Right renal cortex interstitium (tissue), 3 donors: Measurements from ENCODE around the gene TRMT6. TPM values are rescaled to one million over a fixed set of nuclear protein-coding genes. Genes with fewer than 3 reads are reported as not detected.

Experiments
- DNase-seq, 3 donors: peaks; one replicate each; pipeline ENCODE4 v3.0.0-alpha.2; 2013; ENCODE audit warnings: low read depth in 3 of 3, low spot score in 2 of 3
- polyA plus RNA-seq, 3 donors: library from polyadenylated mRNA; unstranded; fragments of 120-200 nt; gene quantifications; one replicate each; pipeline ENCODE4 v1.2.1, GENCODE V29; 2013; ENCODE audit not compliant: insufficient read length in 3 of 3

Gene TRMT6
- polyA plus RNA-seq, 3 donors = 18.8 to 22.0 (median 21.1) TPM

- no peak for DNase-seq
These were observed 426 bp downstream of the TRMT6 start for GRCh38 chr20:5949943-5950270.

DNA sequence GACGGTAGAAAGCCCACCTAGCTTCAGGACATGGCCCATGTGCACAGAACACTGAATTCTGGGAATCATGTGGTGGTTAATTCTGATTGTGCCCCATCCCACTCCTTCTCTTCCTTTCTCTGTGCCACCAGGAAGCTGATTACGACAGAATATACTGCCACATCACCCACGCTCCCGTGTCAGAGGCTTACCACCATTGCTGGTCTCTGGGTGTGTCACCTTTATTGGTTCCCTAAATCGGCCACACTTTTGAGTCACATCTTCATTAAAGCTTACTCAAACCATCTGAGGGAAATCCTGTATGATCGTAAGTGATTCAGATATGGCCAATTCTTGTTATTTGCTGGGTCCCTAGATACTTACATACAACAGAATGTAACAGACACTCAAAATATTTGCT lies 3.1 kb downstream of the TRMT6 start:
- no peak for DNase-seq

DNA sequence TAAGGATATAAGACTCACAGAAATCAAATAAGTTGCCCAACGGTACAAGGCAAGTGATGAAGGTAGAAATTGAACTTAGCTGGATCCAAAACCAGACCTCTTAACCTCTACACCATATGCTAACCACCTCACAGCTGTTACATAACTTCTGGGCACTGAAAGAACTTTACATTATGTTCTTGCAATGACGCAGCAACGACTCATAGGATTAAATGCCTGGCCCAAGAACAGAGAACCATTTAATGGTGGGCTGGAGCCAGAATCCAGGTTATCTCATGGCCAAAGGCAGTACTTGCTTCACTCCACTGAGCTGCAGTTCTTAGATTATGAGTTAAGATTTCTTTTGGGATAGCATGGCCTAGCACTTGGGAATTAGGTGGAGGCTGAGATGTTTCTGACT lies 4.4 kb downstream of the TRMT6 start:
- no peak for DNase-seq

GRCh38 chr20:5938456-5939029 lies 11.8 kb downstream of the TRMT6 start:
- no peak for DNase-seq

GRCh38 chr20:5936238-5936637 lies 14.1 kb downstream of the TRMT6 start:
- DNase-seq = no peak

DNA sequence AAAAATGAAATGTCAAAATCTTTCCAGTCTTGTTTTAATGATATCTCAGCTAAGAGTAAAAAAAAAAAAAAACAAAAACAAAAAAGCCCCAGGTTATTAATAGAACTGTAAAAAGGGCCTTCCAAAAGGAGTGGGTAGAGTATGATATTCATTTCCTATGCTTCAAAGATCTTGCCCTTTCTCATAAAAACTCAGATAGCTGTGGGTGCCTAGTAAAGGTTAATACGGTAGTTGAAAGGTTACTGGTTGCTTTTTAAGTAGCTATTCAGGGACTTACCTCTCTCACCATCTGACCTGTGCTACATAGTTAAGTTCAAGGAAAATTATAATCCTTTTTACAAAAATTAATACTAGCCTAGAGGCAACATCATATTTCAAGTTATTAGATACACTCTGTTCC lies 14.9 kb downstream of the TRMT6 start:
- DNase-seq = no peak

DNA sequence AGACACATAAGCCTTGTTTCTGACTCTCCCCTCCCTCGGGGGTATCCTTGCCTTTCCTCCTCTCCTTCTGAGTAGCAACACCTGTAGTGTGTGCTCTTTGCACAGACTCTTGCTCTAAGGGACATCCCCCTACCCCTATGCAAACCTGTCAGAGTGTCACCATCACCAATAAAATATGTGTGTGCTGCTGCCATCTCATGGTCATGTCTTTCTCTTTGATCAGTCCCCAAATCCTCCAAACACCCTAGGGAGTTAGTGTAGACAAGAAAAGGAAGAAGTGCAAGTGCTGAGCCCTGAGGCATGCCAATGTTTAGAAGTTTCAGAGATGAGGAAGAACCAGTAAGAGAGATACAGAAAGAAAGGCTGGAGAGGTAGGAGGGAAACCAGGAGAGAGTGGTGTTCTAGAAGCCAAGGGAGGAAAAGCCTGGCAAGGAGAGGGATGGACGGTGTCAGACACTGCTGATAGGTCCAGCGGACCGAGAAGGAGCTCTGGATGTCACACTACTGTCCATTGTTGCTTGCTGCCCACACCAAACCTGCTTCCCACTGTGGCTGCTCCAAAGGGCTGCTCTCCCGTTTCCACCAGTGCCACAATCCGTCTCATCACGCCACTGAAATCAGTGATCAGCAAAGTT lies 16.4 kb downstream of the TRMT6 start:
- no peak for DNase-seq

DNA sequence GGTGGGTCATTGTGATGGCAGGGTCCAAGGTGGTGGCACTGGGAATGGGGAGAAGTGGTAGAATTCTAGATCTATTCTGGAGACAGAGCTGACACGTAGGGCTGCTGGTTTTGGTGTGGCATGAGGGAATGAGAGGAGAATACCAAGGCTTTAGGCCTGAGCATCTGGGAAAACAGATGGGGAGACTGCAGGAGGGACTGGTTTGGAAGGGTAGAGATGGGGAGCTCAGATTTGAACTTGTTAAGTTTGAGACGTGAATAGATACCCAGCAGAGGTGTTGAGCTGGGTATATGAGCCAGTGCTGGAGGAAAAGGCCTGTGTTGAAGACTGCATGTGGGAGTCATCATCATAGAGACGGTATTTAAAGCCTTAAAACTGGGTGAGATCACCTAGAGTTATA lies 17.5 kb downstream of the TRMT6 start:
- DNase-seq = no peak

DNA sequence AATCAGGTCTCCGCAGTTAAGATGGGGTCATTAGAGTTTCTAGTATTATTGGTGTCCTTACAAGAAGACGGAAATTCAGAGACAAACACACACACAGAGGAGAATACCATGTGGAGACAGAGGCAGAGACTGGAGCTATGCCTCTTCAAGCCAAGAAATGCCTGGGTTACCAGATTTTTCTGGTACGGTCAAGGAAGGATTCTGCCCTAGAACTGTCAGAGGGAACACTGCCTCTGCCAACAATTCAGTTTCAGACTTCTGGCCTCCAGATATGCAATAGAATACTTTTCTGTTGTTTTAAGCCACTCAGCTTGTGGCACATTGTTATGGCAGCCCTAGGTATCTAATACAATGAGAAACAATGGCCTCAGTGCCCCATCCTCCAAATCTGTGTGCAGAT lies 18.9 kb downstream of the TRMT6 start:
- DNase-seq = no peak

- DNase-seq = no peak
These were observed 21.3 kb downstream of the TRMT6 start for GRCh38 chr20:5928836-5929715.

GRCh38 chr20:5927749-5928462 lies 22.4 kb downstream of the TRMT6 start:
- no peak for DNase-seq

DNA sequence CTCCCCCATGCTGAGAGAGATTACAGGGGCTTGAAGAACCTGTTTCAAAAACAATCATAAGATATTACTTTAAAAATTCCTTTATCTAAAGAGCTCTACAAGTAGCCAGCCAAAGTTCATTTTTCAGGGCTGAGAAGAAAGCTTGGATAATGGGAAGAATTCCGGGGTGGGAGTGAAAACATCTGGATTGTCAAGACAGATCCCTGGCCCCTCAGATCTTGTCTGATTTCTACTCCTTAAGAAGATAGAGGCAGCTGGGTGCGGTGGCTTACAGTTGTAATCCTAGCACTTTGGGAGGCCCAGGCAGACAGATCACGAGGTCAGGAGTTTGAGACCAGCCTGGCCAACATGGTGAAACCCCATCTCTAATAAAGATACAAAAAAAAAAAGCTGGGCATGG lies 24.8 kb downstream of the TRMT6 start:
- no peak for DNase-seq

GRCh38 chr20:5923493-5923892 lies 26.8 kb downstream of the TRMT6 start:
- no peak for DNase-seq

GRCh38 chr20:5920581-5920980 lies 29.8 kb downstream of the TRMT6 start:
- DNase-seq = no peak

DNA sequence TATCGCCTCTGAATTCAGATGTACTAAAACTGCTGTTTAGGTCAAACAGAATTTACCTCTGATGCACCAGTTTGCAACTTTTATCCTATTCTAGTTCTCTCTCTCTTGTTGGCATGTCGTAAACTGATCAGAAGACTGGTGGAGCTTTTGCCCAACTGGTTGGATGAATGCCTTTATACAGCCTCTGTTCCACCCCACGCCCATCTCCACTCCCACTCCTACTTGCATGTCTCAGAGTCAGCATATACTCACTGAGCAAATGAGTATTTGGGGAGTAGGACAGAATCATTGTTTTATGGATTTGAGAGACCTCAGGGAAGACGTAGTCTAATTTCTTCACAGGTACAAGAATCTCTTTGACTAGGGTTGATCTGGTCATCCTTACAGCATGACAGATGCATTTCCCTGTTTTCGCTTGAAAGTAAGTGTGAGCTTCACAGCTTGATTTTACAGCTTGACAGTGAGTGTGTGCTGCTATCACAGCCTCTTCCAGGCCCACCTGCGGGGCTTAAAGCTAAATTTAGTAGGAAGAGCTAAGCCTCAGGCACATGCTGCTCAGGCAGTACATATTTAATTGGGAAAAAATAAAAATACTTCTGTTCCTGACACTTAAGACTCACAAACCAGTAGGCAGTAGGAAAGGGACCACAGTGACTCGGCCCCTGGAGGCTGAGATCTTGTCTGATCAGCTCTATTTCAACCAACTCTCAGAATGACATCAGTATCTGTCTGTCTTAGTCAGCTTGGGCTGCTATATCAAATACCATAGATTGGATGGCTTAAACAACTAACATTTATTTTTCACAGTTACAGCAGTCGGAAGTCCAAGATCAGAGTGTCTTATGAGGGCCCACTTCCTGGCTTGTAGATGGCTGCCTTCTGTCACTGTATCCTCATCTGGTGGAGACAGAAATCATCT lies 30.4 kb downstream of the TRMT6 start:
- no peak for DNase-seq

DNA sequence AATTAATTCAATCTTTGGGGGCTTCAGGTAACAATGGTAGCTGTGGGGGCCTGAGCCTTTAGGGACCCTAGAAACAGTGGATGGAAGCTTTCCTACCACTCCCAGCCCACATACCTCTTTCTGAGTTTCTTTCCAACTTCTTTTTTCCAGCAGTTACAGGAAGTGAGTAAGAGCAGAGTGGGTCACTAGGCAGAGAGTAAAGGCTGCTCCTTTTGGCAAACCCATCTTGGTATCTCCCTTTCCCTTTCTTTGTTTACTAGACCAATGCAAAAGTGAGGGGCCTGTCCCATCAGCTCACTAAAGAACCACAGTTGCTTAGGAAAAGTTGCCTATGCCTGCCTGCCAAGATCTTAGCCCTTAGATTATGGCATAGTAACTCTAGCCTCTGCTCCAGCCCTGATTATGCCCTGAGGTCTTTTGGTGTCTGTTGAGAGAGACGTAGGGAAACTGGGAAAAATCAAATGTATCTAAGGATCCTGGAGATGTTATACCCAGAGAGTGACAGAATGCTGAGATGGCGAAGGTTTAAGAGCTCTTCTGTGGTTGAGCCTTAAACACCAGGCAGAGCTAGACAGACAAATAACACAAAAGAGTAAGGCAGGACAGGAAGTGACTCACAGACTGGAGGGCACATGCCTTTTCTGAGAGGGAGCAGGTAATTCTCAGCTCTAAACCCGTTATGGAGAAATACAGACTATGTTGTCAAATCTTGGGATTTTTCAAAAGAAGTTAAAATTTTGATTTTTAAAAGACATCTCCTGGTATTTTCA lies 31.3 kb downstream of the TRMT6 start:
- no peak for DNase-seq

DNA sequence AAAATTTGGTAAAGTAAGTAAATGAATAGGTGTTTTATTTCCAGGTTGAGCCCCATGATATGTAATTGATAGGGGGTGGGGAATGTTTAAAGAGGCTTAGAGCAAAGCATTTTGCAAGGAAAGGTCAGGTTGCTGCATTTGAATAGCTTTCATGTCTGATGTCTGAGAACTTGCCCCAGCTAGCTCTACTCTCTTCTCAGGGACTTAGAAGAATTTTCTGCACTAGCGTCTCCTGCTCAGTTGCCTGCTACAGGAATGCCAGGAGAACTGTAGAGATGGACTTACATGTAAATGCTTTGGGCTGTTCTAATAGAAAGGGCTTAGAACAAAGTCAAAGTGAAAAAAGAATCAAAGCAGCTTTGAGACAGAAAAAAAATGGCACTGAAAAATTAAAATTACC lies 35.5 kb downstream of the TRMT6 start:
- DNase-seq = no peak

DNA sequence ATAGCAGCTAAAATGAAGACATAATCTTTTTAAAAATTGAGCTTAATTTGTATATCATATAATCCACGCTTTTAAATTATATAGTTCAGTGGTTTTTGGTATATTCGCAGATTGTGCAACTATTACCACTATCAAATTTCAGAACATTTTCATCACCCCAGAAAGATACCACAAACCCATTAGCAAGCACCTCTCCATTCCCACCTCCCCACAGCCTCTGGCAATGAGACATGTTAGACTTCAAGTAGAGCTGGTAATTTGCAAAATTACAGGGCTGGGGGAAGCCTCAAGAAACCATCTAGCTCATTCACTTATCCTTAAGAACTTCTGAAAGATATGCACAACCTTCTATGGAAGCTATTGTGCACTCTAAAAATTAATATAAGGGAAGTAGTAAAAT lies 37.2 kb downstream of the TRMT6 start:
- DNase-seq = no peak

DNA sequence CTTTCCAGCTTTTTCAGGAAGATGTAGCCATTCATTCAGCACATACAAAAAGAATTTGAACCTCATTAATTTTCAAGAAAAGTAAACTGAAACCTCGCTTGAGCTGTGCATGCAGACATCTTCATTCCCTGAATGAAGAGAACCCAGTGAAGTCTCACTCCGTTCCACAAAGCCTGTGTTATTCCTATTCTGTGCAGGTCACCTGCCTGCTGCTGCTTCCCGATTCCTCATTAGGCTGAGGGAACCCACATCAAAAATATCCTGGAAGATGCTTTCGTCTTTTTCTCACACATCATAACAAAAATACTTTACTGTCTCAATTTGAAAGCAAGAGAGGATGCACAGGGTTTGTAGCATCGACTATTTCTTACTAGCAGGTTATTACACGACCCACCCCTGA lies 40.1 kb downstream of the TRMT6 start:
- DNase-seq = no peak

GRCh38 chr20:5908981-5909380 lies 41.4 kb downstream of the TRMT6 start:
- no peak for DNase-seq
